MM.1S (cell line): ENCODE measurements around the gene ACD.
"Not testable (repeated sequence)": the region's sequence is repeated elsewhere in the genome, so short reads cannot be mapped to it uniquely, and the experiment has no call there.

ENCODE experiments used
- DNase-seq: peaks from one replicate; pipeline ENCODE4 v3.0.0-alpha.2; 2015
- H2AFZ ChIP-seq: fragments of 300-600 bp; sonication (generic); 2 replicates; pipeline ENCODE4 v1.6.0; 2016; ENCODE audit warnings: antibody characterized with exemption, low read length
- H3F3A ChIP-seq: fragments of 300-600 bp; sonication (generic); 2 replicates; pipeline ENCODE4 v1.6.1; 2016; ENCODE audit warnings: mild to moderate bottlenecking, antibody characterized with exemption, low read length, moderate library complexity, mixed read lengths; ENCODE audit not compliant: insufficient read depth
- H3K27ac ChIP-seq: fragments of 300-600 bp; sonication (generic); 2 replicates; pipeline ENCODE4 v1.5.1; 2016; ENCODE audit warnings: mild to moderate bottlenecking, low read length
- H3K27me3 ChIP-seq: fragments of 300-600 bp; sonication (generic); replicated peaks from 2 replicates; pipeline ENCODE4 v1.6.0; 2016; ENCODE audit warnings: low read length; ENCODE audit not compliant: insufficient read depth
- H3K36me3 ChIP-seq: fragments of 300-600 bp; sonication (generic); replicated peaks from 2 replicates; pipeline ENCODE4 v1.6.1; 2016; ENCODE audit warnings: mild to moderate bottlenecking, low read length, mixed read lengths; ENCODE audit not compliant: insufficient read depth
- H3K4me1 ChIP-seq: fragments of 300-600 bp; sonication (generic); 2 replicates; pipeline ENCODE4 v1.6.1; 2016; ENCODE audit warnings: low read length, mixed read lengths
- H3K4me2 ChIP-seq: fragments of 300-600 bp; sonication (generic); 2 replicates; pipeline ENCODE4 v1.6.0; 2016; ENCODE audit warnings: low read depth, low read length
- H3K4me3 ChIP-seq: fragments of 300-600 bp; sonication (generic); 2 replicates; pipeline ENCODE4 v1.5.1; 2016; ENCODE audit warnings: low read length, mixed read lengths
- H3K79me2 ChIP-seq: fragments of 300-600 bp; sonication (generic); 2 replicates; pipeline ENCODE4 v1.6.1; 2016; ENCODE audit warnings: mixed run types, low read length, mixed read lengths
- H3K9ac ChIP-seq: fragments of 300-600 bp; sonication (generic); 2 replicates; pipeline ENCODE4 v1.6.1; 2016; ENCODE audit warnings: low read length, mixed read lengths
- H3K9me2 ChIP-seq: fragments of 300-600 bp; sonication (generic); replicated peaks from 2 replicates; pipeline ENCODE4 v1.6.1; 2016; ENCODE audit warnings: mild to moderate bottlenecking, low read length, mixed read lengths; ENCODE audit not compliant: insufficient read depth
- H3K9me3 ChIP-seq: fragments of 300-600 bp; sonication (generic); replicated peaks from 2 replicates; pipeline ENCODE4 v1.6.1; 2016; ENCODE audit warnings: mild to moderate bottlenecking, low read length, mixed read lengths; ENCODE audit not compliant: insufficient read depth
- H4K20me1 ChIP-seq: fragments of 300-600 bp; sonication (generic); 2 replicates; pipeline ENCODE4 v1.6.1; 2016; ENCODE audit warnings: mild to moderate bottlenecking, low read length, moderate library complexity, mixed read lengths; ENCODE audit not compliant: insufficient read depth
- EZH2 ChIP-seq: fragments of 300-600 bp; sonication (generic); optimal IDR thresholded peaks from 2 replicates; pipeline ENCODE3; 2017; ENCODE audit warnings: low read depth, mild to moderate bottlenecking, antibody characterized with exemption, low read length, mixed read lengths
- EZH2phosphoT487 ChIP-seq: fragments of 300-600 bp; sonication (generic); IDR thresholded peaks from 2 replicates; pipeline ENCODE4 v1.6.1; 2018; ENCODE audit warnings: antibody characterized with exemption, low read length
- TF ChIP-seq, protein P1 (sequence below): fragments of 300-600 bp; sonication (generic); IDR thresholded peaks from 2 replicates; pipeline ENCODE4 v1.5.1; 2016; ENCODE audit warnings: antibody characterized with exemption, low read length, mixed read lengths

Gene ACD

DNA sequence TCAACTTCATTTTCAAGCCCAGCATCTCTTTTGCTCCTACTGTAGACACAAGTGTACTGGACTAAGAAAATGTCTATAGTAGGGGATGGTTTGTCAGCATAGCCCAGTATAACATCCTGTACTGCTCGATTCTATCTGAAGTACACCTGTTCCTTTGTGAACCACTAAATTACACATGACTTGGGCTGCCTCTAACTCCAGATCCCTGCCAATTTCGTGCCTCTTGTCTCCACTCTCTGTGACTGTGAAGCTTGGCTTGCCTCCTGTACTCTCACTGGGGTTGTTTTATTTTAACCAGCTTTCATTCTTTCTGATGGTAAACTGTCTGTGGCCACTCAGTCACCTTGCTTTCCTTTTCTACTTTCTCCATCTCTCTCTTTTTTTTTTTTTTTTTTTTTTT lies 34.6 kb upstream of the ACD start:
- Histone ChIP-seq H3F3A (no peaks in the 10 kb centered on the region), H3K79me2 (peaks cover 3% of the 10 kb centered on the region; the same call in 1 of the 2 replicates), H3K4me3 (no peak overlapping the region), H3K36me3 (no peaks in the 10 kb centered on the region), H3K9me2 (no peaks in the 10 kb centered on the region), H4K20me1 (no peaks in the 10 kb centered on the region), H3K27ac (no peak overlapping the region), H3K4me1 (no peaks in the 10 kb centered on the region), H3K9me3 (no peaks in the 10 kb centered on the region), H3K4me2 (no peak overlapping the region), H3K9ac (no peak overlapping the region), H3K27me3 (no peaks in the 10 kb centered on the region), H2AFZ (no peak overlapping the region)
- DNase-seq = no peak
- no peak for TF ChIP-seq EZH2phosphoT487
- TF ChIP-seq, protein P1, sequence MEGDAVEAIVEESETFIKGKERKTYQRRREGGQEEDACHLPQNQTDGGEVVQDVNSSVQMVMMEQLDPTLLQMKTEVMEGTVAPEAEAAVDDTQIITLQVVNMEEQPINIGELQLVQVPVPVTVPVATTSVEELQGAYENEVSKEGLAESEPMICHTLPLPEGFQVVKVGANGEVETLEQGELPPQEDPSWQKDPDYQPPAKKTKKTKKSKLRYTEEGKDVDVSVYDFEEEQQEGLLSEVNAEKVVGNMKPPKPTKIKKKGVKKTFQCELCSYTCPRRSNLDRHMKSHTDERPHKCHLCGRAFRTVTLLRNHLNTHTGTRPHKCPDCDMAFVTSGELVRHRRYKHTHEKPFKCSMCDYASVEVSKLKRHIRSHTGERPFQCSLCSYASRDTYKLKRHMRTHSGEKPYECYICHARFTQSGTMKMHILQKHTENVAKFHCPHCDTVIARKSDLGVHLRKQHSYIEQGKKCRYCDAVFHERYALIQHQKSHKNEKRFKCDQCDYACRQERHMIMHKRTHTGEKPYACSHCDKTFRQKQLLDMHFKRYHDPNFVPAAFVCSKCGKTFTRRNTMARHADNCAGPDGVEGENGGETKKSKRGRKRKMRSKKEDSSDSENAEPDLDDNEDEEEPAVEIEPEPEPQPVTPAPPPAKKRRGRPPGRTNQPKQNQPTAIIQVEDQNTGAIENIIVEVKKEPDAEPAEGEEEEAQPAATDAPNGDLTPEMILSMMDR = no peak
- TF ChIP-seq EZH2 = no peak

GRCh38 chr16:67693517-67694285 lies 33.6 kb upstream of the ACD start:
- H3K9me3 ChIP-seq, H4K20me1 ChIP-seq, H3F3A ChIP-seq, H3K27ac ChIP-seq, H3K4me2 ChIP-seq, H2AFZ ChIP-seq, H3K27me3 ChIP-seq, H3K79me2 ChIP-seq, DNase-seq, H3K36me3 ChIP-seq, H3K9ac ChIP-seq, H3K9me2 ChIP-seq, H3K4me1 ChIP-seq, H3K4me3 ChIP-seq: not testable (repeated sequence)

GRCh38 chr16:67685388-67686112 lies 25.5 kb upstream of the ACD start:
- no peaks in the 10 kb centered on the region for H3K9me2 ChIP-seq
- H4K20me1 ChIP-seq = no peaks in the 10 kb centered on the region
- DNase-seq = no peak
- TF ChIP-seq EZH2phosphoT487 (no peak), EZH2 (no peak)
- TF ChIP-seq, protein P1 = no peak
- H3K36me3 ChIP-seq = no peaks in the 10 kb centered on the region
- H3F3A ChIP-seq = no peaks in the 10 kb centered on the region
- no peaks in the 10 kb centered on the region for H3K79me2 ChIP-seq
- no peaks in the 10 kb centered on the region for H3K27me3 ChIP-seq
- no peak overlapping the region for H3K27ac ChIP-seq
- H3K4me3 ChIP-seq = no peak overlapping the region
- no peak overlapping the region for H2AFZ ChIP-seq
- H3K9me3 ChIP-seq = no peaks in the 10 kb centered on the region
- H3K4me2 ChIP-seq = no peak overlapping the region
- H3K4me1 ChIP-seq = no peaks in the 10 kb centered on the region
- no peak overlapping the region for H3K9ac ChIP-seq

DNA sequence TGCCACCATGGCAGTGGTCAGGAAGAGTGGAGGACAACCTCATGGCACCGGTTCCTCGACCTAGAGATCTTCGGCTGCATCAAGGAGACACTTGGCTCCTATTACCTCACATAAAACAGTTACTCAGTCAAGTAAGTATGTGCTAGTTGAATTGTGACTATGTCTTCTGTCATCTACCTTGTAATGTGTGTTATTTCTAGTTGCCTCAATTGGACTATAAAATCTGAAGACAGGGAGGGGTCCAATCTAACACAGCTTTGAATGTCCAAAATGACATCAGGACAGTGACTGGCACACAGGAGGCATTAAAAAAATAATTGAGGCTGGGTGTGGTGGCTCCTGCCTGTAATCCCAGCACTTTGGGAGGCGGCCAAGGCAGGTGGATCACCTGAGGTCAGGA lies 23.7 kb upstream of the ACD start:
- no peak for TF ChIP-seq EZH2phosphoT487
- Histone ChIP-seq H3K9me2 (no peaks in the 10 kb centered on the region), H3K79me2 (no peaks in the 10 kb centered on the region), H3K27ac (no peak overlapping the region), H4K20me1 (no peaks in the 10 kb centered on the region), H3K9ac (no peak overlapping the region), H2AFZ (no peak overlapping the region), H3K4me3 (no peak overlapping the region), H3K4me1 (no peaks in the 10 kb centered on the region), H3K27me3 (no peaks in the 10 kb centered on the region), H3K36me3 (no peaks in the 10 kb centered on the region), H3K4me2 (no peak overlapping the region), H3F3A (no peaks in the 10 kb centered on the region), H3K9me3 (no peaks in the 10 kb centered on the region)
- no peak for DNase-seq
